GM12892 (cell line): ENCODE data around the gene CPT1B.
"Not testable (repeated sequence)": the region's sequence is repeated elsewhere in the genome, so short reads cannot be mapped to it uniquely, and the experiment has no call there.

Experiments used
- DNase-seq: peaks from one replicate; pipeline ENCODE4 v3.0.0; 2011; ENCODE audit not compliant: insufficient read length
- FAIRE-seq: peaks from 2 replicates; lab custom pipeline; 2011; peaks lifted over from hg19 to GRCh38; lab: Jason Lieb, UNC
- POLR2A ChIP-seq: IDR thresholded peaks from 2 replicates; pipeline ENCODE4 v1.6.1; 2011; ENCODE audit warnings: low read depth, low read length, control low read depth
- POLR2AphosphoS5 ChIP-seq: IDR thresholded peaks from 2 replicates; pipeline ENCODE4 v1.6.1; 2011; ENCODE audit warnings: low read depth, low read length, control low read depth
- TAF1 ChIP-seq: IDR thresholded peaks from 2 replicates; pipeline ENCODE4 v1.6.1; 2011; ENCODE audit warnings: low read depth, mild to moderate bottlenecking, control low read depth, low read length, borderline replicate concordance

CPT1B gene

DNA sequence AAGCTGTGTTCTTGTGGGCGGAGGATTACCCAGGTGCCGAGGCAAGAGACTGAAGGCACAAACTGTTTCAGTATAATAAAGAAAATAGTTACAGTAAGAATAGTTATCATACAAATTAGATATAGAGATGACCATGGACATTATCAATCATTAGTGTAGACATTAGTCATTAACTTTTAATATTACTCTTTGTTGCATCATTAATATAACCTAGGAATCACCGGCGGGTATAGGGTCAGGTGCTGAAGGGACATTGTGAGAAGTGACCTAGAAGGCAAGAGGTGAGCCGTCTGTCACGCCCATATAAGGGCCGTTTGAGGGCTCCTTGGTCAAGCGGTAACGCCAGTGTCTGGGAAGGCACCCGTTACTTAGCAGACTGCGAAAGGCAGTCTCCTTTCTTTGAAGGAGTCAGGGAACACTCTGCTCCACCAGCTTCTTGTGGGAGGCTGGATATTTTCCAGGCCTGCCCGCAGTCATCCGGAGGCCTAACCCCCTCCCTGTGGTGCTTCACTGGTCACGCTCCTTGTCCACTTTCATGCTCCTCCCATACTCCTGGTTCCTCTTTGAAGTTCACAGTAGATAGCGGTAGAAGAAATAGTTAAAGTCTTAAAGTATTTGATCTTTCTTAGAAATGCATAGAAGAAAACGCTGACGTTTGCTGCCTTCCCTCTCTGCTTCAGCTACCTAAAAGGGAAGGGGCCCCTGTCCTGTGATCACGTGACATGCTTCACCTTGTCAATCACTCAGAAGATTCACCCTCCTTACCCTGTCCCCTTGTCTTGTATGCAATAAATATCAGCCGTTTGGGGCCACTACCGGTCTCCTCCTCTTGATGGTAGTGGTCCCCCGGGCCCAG lies 44.1 kb downstream of the CPT1B start:
- peak; percentile 32; the same call in 1 of the 2 replicates for TF ChIP-seq POLR2A
- not testable (repeated sequence) for DNase-seq
- FAIRE-seq = peak; percentile 97

DNA sequence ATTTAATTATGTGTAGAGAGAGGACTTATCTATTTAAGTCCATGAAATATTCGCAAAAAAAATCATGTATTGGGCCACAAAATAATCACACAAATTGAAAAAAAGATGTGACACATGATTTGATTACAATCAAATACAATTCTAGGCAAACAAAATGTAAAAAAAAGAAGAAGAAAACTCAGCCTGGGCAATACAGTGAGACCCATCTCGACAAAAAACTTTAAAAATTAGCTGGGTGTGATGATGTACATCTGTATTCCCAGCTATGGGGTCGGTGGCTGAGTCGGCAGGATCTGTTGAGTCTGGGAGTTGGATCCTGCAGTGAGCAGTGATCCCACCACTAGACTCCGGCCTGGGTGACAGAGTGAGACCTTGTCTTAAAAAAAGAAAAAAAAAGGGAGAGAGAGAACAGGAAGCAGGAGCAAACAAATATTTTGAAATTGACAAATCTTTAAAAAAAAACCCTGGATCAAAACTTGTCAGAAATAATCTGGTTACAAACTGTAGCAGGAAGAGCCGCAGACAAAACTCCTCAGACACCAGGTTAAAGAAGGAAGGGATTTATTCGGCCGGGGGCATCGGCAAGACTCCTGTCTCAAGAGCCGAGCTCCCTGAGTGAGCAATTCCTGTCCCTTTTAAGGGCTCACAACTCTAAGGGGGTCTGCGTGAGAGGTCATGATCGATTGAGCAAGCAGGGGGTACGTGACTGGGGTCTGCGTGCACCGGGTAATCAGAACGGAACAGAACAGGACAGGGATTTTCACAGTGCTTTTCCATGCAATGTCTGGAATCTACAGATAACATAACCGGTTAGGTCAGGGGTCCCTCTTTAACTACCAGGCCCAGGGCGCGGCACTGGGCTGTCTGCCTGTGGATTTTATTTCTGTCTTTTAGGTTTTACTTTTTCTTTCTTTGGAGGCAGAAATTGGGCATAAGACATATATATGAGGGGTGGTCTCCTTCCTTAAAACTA lies 45.1 kb downstream of the CPT1B start:
- TF ChIP-seq POLR2A (no peak), POLR2AphosphoS5 (no peak), TAF1 (no peak)
- DNase-seq = no peak
- no peak for FAIRE-seq

DNA sequence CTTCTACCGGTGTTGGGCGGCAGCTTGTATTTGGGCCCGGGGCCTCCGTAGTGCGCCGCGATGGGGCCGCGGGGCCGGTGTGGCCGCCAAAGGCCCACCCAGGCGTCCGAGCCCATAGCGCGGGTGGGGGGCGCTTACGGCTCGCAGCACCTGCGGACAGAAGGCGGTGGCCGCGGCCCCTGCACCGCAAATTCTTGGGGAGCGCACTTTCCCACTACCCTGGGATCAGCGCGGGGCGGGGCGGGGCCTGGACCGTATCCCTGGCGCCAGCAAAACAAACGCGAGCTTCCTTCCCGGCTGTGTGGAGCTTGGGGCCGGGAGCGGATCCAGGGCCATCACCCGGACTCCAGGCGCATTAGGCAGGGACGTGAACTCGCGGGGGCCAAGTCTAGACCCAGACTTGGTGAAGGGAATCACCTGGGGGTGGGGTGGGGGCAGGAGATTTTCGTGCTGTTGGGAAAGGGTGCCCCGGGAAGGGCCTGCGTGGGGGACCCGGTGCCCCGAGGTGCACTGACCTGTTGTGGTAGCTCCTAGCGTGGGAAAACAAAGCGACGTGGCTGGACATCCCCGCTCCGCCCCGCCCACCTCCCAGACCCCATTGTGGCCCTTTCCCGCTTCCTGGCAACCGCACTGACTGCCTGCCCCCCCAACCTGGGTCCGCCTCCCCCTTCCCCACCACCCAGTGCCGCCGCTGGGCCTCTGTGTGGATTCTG lies 46.1 kb downstream of the CPT1B start:
- peak; percentile 23 for DNase-seq
- peak; percentile 87 for FAIRE-seq

DNA sequence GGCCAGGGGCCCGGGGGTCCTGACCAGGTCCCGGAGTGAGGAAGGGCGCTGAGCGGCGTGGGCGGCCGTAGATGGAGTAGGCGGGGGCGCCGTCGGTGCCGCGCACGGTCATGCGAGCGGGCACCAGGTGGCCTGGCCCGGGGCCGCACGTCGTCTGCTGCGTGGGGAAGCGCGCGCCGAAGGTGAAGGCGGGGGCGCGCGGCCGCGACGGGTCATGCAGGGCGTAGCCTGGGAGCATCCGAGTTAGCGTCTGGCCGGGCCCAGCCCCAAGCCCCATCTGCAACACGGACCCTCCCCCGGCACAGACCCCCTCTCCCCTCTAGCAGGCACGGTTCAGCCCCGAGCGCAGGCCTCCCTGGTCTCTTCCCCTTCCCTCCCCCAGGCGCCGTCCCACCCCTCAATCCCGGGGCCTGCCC lies 46.7 kb downstream of the CPT1B start:
- DNase-seq (peak; percentile 63), FAIRE-seq (no peak)
- TF ChIP-seq TAF1 = no peak; the same call in 1 of the 2 replicates
- TF ChIP-seq POLR2AphosphoS5 = peak; percentile 19
- peak; percentile 38; the same call in 1 of the 2 replicates for TF ChIP-seq POLR2A

More for the DNA sequence above, 46.1 kb downstream of the CPT1B start:
- TF ChIP-seq POLR2A (0 out of 2 replicates have a peak, but pooled peaks have one; percentile 38), POLR2AphosphoS5 (no peak), TAF1 (no peak)

DNA sequence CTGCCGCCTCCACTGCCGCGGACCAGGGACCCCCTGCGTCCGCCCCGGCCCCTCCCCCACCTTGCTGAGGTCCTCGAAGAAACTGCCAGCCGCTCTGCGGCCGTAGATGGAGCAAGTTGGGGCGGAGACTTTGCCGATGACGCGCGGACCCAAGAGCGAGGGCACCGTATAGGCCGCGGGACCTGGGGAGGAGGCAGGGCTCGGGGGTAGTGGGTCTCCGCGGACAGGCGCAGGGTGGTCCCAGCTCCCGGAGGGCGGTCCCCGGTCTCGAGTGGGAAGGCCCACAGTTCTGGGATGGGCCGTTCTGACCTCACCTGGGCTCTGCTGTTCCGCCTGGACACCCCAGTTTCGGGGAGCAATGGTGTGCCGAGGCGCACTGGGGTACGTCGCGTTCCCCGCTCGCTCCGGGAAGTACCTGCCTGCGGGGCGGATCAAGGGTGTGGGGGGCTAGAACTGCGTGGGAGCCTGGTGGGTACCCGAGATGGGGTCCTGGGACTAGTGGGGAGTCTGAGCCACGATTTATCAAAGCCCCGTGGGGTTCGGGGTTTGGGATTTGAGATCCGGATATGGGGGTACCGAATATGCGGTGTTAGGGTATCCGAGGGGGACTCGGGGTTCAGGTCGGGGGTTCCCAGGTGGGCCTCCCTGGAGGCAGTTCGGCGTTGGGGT lies 47.2 kb downstream of the CPT1B start:
- FAIRE-seq (peak; percentile 97), DNase-seq (peak; percentile 75)
- TF ChIP-seq POLR2A (peak; percentile 77), POLR2AphosphoS5 (peak; percentile 89), TAF1 (peak; percentile 74)

DNA sequence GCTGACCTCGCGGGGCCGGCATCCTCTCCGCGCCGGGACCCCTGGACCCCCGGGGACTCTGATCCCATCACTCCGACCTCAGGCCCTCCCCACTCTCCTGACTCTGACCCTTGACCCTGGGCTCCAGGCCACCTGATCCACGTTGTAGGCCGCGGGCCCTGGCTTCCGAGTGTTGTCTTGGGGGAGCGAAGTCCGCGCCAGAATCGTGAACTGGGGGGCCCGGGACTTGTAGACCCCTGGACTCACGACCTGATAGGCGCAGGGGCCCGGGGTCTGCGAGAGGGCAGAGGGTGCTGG lies 47.7 kb downstream of the CPT1B start:
- FAIRE-seq (no peak), DNase-seq (no peak)
- TF ChIP-seq POLR2A (no peak), TAF1 (no peak), POLR2AphosphoS5 (no peak)

DNA sequence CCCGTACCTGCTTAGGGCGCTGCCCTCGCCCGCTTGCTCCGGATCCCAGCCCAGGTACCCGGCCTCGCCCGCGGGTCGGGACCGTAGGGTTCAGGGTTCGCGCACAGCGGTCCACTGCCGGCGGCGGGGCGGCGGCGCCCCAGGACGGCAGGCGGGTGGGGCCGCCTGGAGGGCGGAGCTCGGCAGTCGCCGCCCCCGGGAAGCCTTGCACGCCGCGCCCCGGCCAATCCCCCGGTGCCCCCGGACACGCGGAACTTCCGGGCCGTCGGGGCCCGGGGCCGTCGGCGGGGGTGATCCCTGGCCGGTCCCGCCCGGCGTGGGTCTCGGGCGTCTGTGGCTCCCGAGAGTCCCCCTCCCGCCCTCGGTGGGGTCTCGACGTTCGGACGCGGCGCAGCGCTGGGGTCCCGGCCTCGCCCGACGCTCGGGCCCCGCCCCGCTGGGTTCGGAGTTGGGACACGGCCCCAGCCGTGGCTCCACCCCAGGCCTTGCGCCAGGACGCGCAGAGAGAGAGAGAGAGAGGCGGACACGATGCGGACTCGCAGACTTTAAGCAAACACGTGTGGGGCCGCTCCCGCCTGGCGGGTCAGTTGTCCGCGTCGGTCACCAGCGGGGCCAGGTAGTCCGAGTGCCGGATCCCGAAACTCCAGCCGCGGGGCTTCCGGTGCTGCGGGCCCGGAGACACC lies 48.2 kb downstream of the CPT1B start, which contains the start of gene TYMP:
Gene TYMP (minus strand): TSS at position 116 of the 683 bp plus-strand sequence. CDS start 303 bp downstream, outside the sequence.
- TF ChIP-seq POLR2AphosphoS5 (no peak), TAF1 (peak; percentile 49; the same call in 1 of the 2 replicates), POLR2A (peak; percentile 44; the same call in 1 of the 2 replicates)
- FAIRE-seq (no peak), DNase-seq (peak; percentile 85)

DNA sequence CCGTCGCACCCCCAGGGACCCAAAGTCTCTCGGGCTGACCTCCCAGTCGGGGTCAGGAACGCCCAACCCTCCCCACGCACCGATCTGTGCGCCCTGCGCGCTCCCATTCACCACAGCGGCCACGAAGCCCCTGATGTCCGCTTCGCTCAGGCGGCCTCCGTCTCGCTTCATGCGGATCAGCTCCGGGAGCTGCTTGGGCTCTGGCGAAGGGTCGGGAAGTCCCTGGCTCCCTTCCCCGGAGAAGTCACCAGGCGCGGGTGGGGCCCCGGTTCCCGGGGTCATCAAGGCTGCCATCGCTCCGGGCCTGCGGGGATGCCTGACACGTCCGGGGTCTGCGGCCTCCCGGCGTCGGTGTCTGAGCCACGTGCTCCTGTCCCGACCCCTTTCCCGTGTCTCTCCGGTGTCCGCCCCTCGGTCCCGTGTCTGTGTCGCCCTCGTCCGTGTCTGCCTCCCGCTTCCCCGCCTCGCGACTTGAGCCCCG lies 48.8 kb downstream of the CPT1B start:
- no peak for DNase-seq
- TF ChIP-seq POLR2AphosphoS5 (peak; percentile 51), TAF1 (no peak), POLR2A (peak; percentile 16; the same call in 1 of the 2 replicates)
- FAIRE-seq = peak; percentile 5

DNA sequence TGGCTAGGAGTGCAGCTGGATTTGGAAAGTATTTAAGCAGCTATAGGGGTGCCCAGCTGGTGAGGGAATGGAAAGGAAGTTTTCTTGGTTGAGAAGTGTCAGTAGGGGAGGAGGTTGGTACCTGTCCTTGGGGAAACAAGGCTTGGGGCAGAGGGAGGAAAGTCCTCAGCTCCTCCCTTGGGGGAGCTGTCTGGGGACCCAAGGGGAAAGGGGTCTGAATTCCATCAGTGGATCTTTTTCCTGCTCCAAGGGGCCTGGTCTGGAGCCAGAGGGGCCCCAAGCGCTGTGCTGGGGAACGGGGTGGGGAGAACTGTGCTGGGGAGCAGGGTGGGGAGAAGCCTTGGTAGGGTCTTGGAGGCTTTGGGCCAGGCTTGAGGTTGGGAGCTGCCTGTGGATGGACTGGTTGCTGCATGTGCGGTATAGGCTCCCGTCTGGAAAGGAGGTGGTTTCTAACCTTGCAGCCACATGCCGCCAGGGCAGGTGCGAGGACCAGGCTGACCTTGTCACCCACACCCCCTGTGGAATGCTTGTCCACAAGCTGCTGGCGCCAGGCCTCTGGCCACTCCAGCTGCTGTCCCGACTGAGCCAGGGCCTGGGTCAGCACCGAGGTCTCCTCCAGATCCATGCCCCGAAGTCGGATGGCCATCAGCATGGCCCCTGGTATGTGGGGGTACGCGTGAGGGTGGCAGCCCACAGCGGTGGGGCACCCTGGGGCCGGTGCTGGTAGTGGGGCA lies 49.4 kb downstream of the CPT1B start:
- DNase-seq = no peak
- FAIRE-seq = peak; percentile 63
- no peak; the same call in 1 of the 2 replicates for TF ChIP-seq POLR2AphosphoS5
- TF ChIP-seq TAF1 = no peak
- TF ChIP-seq POLR2A = peak; percentile 9; the same call in 1 of the 2 replicates

DNA sequence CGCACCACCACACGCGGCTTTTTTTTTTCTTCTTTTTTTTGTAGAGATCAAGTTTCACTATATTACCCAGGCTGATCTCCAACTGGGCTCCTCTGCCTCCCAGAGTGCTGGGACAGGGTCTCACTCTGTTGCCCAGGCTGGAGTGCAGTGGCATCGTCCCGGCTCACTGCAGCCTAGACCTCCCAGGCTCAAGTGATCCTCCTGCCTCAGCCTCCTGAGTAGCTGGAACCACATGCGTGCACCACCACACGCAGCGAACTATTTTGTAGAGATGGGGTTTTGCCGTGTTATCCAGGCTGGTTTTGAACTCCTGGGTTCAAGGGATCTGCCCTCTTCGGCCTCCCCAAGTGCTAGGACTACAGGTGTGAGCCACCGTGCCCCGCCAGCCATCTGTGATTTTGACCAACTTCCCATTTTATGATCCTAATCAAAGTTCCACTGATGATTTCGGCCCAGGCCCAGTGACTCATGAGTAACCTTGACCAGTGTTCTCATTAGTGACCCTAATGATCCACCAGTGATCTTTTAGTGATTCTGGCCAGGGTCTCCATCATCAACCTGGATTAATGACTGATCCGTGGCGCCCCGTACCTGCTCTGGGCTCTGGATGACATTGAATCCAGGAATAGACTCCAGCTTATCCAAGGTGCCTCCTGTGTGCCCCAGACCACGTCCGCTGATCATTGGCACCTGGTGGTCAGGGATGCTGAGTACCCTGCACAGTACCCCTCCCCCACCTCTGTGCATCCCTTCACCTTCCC lies 50.1 kb downstream of the CPT1B start:
- no peak for FAIRE-seq

More for the DNA sequence above, 50.1 kb downstream of the CPT1B start:
- TF ChIP-seq TAF1 (no peak), POLR2AphosphoS5 (0 out of 2 replicates have a peak, but pooled peaks have one; percentile 48)
- DNase-seq = no peak
